Keratinocyte (primary cell): Measurements from ENCODE around the gene CNIH2. TPM values are rescaled to one million over a fixed set of nuclear protein-coding genes. Genes with fewer than 3 reads are reported as not detected.

Experiments
- DNase-seq: peaks from one replicate; pipeline ENCODE4 v3.0.0-alpha.2; 2011; ENCODE audit warnings: low read depth, missing footprints, low spot score
- FAIRE-seq: peaks from 2 replicates; lab custom pipeline; 2011; peaks lifted over from hg19 to GRCh38; lab: Jason Lieb, UNC
- H2AFZ ChIP-seq: 2 replicates; pipeline ENCODE4 v1.6.0; 2012; ENCODE audit warnings: low read length, control low read depth, inconsistent platforms; ENCODE audit not compliant: control insufficient read depth
- H3K27ac ChIP-seq: 2 replicates; pipeline ENCODE4 v1.5.1; 2011; ENCODE audit warnings: low read length; ENCODE audit not compliant: control insufficient read depth, insufficient read depth
- H3K27me3 ChIP-seq: 3 replicates; pipeline ENCODE4 v1.6.0; 2011; ENCODE audit warnings: low read length; ENCODE audit not compliant: control insufficient read depth, insufficient read depth; ENCODE audit errors: extremely low read depth
- H3K36me3 ChIP-seq, 2 experiments: 2 replicates in 1 of 2; 3 replicates in 1 of 2; pipeline ENCODE4 v1.5.1; 2011; ENCODE audit warnings: low read length in 2 of 2, mild to moderate bottlenecking in 1 of 2; ENCODE audit not compliant: control insufficient read depth in 2 of 2, insufficient read depth in 2 of 2; ENCODE audit errors: extremely low read depth in 1 of 2
- H3K4me1 ChIP-seq: 3 replicates; pipeline ENCODE4 v1.5.1; 2011; ENCODE audit warnings: low read length; ENCODE audit not compliant: control insufficient read depth, insufficient read depth; ENCODE audit errors: extremely low read depth
- H3K4me2 ChIP-seq: 3 replicates; pipeline ENCODE4 v1.6.0; 2011; ENCODE audit warnings: low read depth, low read length; ENCODE audit not compliant: control insufficient read depth, insufficient read depth; ENCODE audit errors: extremely low read depth
- H3K4me3 ChIP-seq, 3 experiments: fragments of 200-600 bp in 1 of 3; sonication (generic) in 1 of 3; 2 replicates in 2 of 3; 3 replicates in 1 of 3; pipeline ENCODE4 v1.5.1; 2011 to 2016; ENCODE audit warnings: low read length in 3 of 3, mild to moderate bottlenecking in 3 of 3, control low read depth in 2 of 3, inconsistent platforms in 1 of 3, low read depth in 1 of 3, mixed read lengths in 1 of 3, mixed run types in 1 of 3, moderate library complexity in 1 of 3; ENCODE audit not compliant: control insufficient read depth in 2 of 3, insufficient read depth in 2 of 3; ENCODE audit errors: extremely low read depth in 1 of 3
- H3K79me2 ChIP-seq: 2 replicates; pipeline ENCODE4 v1.6.0; 2012; ENCODE audit warnings: low read length; ENCODE audit not compliant: control insufficient read depth, insufficient read depth
- H3K9ac ChIP-seq: 3 replicates; pipeline ENCODE4 v1.6.0; 2011; ENCODE audit warnings: low read length; ENCODE audit not compliant: control insufficient read depth, insufficient read depth; ENCODE audit errors: extremely low read depth
- H3K9me1 ChIP-seq: 3 replicates; pipeline ENCODE4 v1.6.0; 2011; ENCODE audit warnings: low read length; ENCODE audit not compliant: control insufficient read depth, insufficient read depth; ENCODE audit errors: extremely low read depth
- H3K9me3 ChIP-seq: 2 replicates; pipeline ENCODE4 v1.5.1; 2012; ENCODE audit warnings: low read depth, low read length; ENCODE audit not compliant: control insufficient read depth
- H4K20me1 ChIP-seq: 3 replicates; pipeline ENCODE4 v1.6.0; 2011; ENCODE audit warnings: low read length; ENCODE audit not compliant: control insufficient read depth, insufficient read depth; ENCODE audit errors: extremely low read depth
- EZH2 ChIP-seq: IDR thresholded peaks from one replicate; pipeline ENCODE4 v1.6.1; 2012; ENCODE audit warnings: inconsistent platforms, mild to moderate bottlenecking, low read length, moderate library complexity
- dilution Hi-C: fragments of 300-500 bp; cut with MboI; formaldehyde crosslinking; loops from one replicate; pipeline ENCODE4 v1.7.0; 2020; ENCODE audit warnings: low sequenced_read_pairs; ENCODE audit not compliant: extremely low pct_ligation_motif_present
- polyA plus RNA-seq, 5 experiments: library from polyadenylated mRNA; depleted of rRNA in 3 of 5; stranded (reverse) in 3 of 5; stranded (forward) in 1 of 5; unstranded in 1 of 5; fragments of >200 nt; gene quantifications; 1 replicate in 1 of 5; 2 replicates in 3 of 5; 3 replicates in 1 of 5; pipeline versions ENCODE4 v1.2.1 to v1.2.3, GENCODE V29; 2011 to 2012; ENCODE audit warnings: missing spikeins in 2 of 5, low read depth in 1 of 5, low replicate concordance in 1 of 5
- TF ChIP-seq, protein P1 (sequence below), 3 experiments: IDR thresholded peaks in 1 of 3; conservative IDR thresholded peaks in 1 of 3; optimal IDR thresholded peaks in 1 of 3; 2 replicates in 2 of 3; 3 replicates in 1 of 3; pipeline versions ENCODE3 to v1.5.1; 2011; ENCODE audit warnings: low read length in 3 of 3, mild to moderate bottlenecking in 3 of 3, moderate library complexity in 2 of 3, control low read depth in 1 of 3, inconsistent platforms in 1 of 3; ENCODE audit not compliant: insufficient read depth in 2 of 3; ENCODE audit errors: extremely low read depth in 1 of 3

CNIH2 gene
- polyA plus RNA-seq, 1 donor (not counting 4 experiments of a cell fraction or from before 2014, with no cell fraction given), result 0.17 TPM

GRCh38 chr11:66239511-66239910 lies 38.5 kb upstream of the CNIH2 start:
- Histone ChIP-seq H3K9me3 (no peaks in the 10 kb centered on the region), H3K4me1 (no peaks in the 10 kb centered on the region), H3K4me3 (no peak overlapping the region), H3K9me1 (no peaks in the 10 kb centered on the region), H2AFZ (no peak overlapping the region), H3K79me2 (no peaks in the 10 kb centered on the region), H4K20me1 (no peaks in the 10 kb centered on the region), H3K9ac (no peak overlapping the region), H3K4me2 (no peak overlapping the region), H3K27me3 (no peaks in the 10 kb centered on the region), H3K27ac (no peak overlapping the region), H3K36me3 (peaks cover 13 to 30% of the 10 kb centered on the region in 2 experiments)
- TF ChIP-seq, protein P1, sequence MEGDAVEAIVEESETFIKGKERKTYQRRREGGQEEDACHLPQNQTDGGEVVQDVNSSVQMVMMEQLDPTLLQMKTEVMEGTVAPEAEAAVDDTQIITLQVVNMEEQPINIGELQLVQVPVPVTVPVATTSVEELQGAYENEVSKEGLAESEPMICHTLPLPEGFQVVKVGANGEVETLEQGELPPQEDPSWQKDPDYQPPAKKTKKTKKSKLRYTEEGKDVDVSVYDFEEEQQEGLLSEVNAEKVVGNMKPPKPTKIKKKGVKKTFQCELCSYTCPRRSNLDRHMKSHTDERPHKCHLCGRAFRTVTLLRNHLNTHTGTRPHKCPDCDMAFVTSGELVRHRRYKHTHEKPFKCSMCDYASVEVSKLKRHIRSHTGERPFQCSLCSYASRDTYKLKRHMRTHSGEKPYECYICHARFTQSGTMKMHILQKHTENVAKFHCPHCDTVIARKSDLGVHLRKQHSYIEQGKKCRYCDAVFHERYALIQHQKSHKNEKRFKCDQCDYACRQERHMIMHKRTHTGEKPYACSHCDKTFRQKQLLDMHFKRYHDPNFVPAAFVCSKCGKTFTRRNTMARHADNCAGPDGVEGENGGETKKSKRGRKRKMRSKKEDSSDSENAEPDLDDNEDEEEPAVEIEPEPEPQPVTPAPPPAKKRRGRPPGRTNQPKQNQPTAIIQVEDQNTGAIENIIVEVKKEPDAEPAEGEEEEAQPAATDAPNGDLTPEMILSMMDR (optimal IDR thresholded peaks at IDR 0.05 in 1 of 3, IDR thresholded peaks at IDR 0.05 in 1 of 3, conservative IDR thresholded peaks at IDR 0.05 in 1 of 3; ENCODE audit: extremely low read depth in 1 of 3, insufficient read depth in 2 of 3, low read length in 3 of 3), result no peak
- TF ChIP-seq EZH2, result no peak
- dilution Hi-C loops, result no loop called here
- no peak for FAIRE-seq
- no peak for DNase-seq

DNA sequence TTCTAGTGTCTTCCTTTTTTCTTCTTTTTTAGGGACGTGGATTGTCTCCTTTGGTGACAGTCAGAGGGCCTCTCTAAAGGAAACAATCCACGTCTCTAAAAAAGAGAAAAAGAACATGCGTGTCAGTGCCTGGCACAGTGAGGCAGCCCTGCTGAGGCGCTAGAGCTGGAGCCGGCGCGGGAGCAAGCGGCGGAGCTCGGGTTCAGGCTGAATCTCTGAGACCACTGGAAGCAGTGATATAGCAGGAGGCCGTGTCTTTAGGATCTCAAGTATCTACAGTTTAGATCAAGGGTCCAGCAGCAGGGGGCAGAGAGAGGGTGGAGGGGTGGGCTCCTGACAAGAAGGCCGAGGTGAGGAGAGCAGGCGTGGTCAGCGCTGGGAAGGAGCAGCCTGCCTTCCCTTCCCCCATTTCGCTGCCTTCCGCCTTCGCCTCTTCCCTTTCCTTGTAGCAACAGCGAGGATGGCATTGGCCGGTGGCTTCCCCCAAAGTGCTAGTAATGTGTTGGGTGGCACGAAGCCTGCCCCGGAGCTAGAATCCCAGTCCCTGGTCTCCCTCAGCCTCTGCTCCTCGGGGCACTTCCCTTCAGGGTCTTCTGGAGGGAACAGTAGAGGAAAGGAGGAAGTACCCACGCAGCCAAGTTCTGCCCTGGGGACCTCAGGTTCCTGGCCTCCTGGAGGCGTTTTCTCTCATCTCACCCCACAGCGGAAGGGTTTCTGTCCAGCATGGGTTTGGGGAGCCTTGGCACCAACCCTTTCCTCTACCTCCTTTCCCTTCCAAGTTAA lies 37.8 kb upstream of the CNIH2 start:
- no peaks in the 10 kb centered on the region for H3K9me3 ChIP-seq
- H3K9me1 ChIP-seq, result no peaks in the 10 kb centered on the region
- no peaks in the 10 kb centered on the region for H3K27me3 ChIP-seq
- no peak for FAIRE-seq
- H4K20me1 ChIP-seq, result no peaks in the 10 kb centered on the region
- no peak overlapping the region for H3K4me2 ChIP-seq
- H2AFZ ChIP-seq, result no peak overlapping the region
- H3K36me3 ChIP-seq, result peaks cover 18 to 27% of the 10 kb centered on the region in 2 experiments
- no peak overlapping the region for H3K4me3 ChIP-seq
- dilution Hi-C loops, result no loop called here
- no peak overlapping the region for H3K27ac ChIP-seq
- no peak for DNase-seq
- TF ChIP-seq EZH2, result no peak
- TF ChIP-seq, protein P1 (optimal IDR thresholded peaks at IDR 0.05 in 1 of 3, IDR thresholded peaks at IDR 0.05 in 1 of 3, conservative IDR thresholded peaks at IDR 0.05 in 1 of 3; ENCODE audit: extremely low read depth in 1 of 3, insufficient read depth in 2 of 3, low read length in 3 of 3), result no peak
- H3K9ac ChIP-seq, result no peak overlapping the region
- no peaks in the 10 kb centered on the region for H3K4me1 ChIP-seq
- H3K79me2 ChIP-seq, result no peaks in the 10 kb centered on the region
